Measurements from ENCODE around the gene CPLX4.

CPLX4 gene

DNA sequence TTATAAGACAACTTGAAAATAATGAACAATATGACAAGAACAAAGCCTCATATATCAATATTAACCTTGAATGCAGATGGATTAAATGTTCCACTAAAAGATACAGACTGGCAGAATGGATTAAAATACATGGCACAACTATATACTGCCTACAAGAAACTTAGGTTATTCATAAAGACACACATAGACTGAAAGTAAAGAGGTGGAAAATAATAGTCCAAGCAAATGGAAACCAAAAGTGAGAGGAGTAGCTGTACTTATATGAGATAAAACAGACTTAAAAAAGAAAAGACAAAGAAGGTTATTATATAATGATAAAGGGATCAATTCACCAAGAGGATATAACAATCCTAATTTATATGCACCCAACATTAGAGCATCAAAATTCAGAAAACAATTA lies 22.4 kb upstream of the CPLX4 start:
- TF ChIP-seq, protein P1, sequence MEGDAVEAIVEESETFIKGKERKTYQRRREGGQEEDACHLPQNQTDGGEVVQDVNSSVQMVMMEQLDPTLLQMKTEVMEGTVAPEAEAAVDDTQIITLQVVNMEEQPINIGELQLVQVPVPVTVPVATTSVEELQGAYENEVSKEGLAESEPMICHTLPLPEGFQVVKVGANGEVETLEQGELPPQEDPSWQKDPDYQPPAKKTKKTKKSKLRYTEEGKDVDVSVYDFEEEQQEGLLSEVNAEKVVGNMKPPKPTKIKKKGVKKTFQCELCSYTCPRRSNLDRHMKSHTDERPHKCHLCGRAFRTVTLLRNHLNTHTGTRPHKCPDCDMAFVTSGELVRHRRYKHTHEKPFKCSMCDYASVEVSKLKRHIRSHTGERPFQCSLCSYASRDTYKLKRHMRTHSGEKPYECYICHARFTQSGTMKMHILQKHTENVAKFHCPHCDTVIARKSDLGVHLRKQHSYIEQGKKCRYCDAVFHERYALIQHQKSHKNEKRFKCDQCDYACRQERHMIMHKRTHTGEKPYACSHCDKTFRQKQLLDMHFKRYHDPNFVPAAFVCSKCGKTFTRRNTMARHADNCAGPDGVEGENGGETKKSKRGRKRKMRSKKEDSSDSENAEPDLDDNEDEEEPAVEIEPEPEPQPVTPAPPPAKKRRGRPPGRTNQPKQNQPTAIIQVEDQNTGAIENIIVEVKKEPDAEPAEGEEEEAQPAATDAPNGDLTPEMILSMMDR (IDR thresholded peaks at IDR 0.05; ENCODE audit: extremely low read depth, insufficient read depth, missing control alignments), result no peak
- no peak for DNase-seq (ENCODE audit: low spot score)
- in situ Hi-C loops (cut with MboI; ENCODE audit: low pct_unique_long_range_greater_than_20kb, low sequenced_read_pairs, unreplicated experiment), result no loop called here

DNA sequence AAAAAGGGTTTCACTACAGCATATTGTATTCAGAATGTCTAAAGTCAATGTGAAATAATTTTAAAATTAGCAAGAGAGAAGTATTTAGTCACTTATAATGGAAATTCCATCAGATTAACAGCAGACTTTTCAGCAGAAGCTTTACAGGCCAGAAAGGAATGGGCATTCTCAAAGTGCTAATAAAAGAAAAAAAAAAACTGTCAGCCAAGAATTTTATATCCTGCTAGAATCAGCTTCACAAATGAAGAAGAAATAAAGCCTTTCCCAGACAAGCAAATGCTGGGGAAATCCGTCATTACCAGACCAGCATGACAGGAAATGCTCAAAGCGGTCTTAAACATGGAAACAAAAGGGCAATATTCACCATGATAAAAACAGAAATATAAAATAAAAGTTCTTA lies 21.9 kb upstream of the CPLX4 start:
- in situ Hi-C loops (cut with MboI; ENCODE audit: low pct_unique_long_range_greater_than_20kb, low sequenced_read_pairs, unreplicated experiment), result no loop called here
- DNase-seq (ENCODE audit: low spot score), result no peak
- TF ChIP-seq, protein P1 (IDR thresholded peaks at IDR 0.05; ENCODE audit: extremely low read depth, insufficient read depth, missing control alignments), result no peak

DNA sequence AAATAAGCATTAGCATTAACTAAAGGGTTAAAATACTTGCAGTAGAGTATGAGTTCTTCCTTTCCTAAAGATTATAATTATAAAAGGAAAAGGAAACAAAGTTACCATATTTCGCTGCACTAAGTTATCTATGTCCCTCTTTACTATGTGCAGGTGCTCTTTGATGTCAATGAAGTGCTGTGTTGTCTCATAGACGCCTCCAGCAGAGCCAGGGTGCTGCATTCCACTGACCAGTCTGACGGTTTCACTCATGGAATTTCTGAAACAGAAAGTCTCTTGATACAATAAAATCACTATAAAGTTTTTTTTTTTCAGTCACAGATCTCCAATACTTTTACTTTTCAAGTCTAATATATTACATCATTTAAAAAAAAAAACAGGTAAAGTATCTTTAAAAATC lies 14.5 kb upstream of the CPLX4 start:
- in situ Hi-C loops (cut with MboI; ENCODE audit: low pct_unique_long_range_greater_than_20kb, low sequenced_read_pairs, unreplicated experiment), result no loop called here
- TF ChIP-seq, protein P1 (IDR thresholded peaks at IDR 0.05; ENCODE audit: extremely low read depth, insufficient read depth, missing control alignments), result no peak
- no peak for DNase-seq (ENCODE audit: low spot score)

DNA sequence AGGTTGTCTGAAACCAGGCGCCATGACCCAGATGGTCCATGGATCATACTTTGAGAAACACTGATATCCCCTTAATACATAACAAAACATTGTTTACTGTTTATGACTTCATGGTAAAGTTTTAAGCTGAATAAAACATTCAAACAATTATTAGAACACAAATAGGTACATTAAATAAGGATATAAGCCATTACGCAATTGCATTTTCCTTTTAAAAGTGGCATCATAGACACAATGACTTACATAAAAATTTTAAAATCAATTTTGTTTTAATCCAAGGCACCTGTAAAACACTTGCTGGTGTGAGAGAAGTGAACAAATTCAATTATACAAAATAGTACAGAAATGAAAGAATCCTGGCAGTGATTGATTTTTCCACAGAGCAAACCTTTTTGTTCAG lies 10.2 kb upstream of the CPLX4 start:
- no peak for DNase-seq (ENCODE audit: low spot score)
- TF ChIP-seq, protein P1 (IDR thresholded peaks at IDR 0.05; ENCODE audit: extremely low read depth, insufficient read depth, missing control alignments), result no peak
- in situ Hi-C loops (cut with MboI; ENCODE audit: low pct_unique_long_range_greater_than_20kb, low sequenced_read_pairs, unreplicated experiment), result no loop called here

DNA sequence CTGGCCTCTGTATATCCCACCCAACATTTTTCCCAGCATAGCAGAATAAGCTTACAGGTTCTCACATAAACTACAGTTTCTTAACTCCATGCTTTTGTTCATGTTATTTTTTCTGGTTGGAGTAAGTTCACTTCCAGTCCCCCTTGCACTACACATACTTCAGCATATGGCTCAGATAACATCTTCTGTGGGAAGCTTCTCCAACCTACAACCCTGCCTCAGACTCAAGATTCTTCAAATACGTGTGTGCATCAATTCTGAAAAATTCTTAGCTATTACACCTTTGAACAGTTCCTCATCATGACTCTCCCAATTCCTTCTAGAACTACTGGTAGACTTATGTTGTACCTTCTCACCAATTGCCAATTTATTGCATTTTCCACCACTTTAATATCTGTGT lies 7.5 kb upstream of the CPLX4 start:
- TF ChIP-seq, protein P1 (IDR thresholded peaks at IDR 0.05; ENCODE audit: extremely low read depth, insufficient read depth, missing control alignments), result no peak
- in situ Hi-C loops (cut with MboI; ENCODE audit: low pct_unique_long_range_greater_than_20kb, low sequenced_read_pairs, unreplicated experiment), result no loop called here
- no peak for DNase-seq (ENCODE audit: low spot score)

DNA sequence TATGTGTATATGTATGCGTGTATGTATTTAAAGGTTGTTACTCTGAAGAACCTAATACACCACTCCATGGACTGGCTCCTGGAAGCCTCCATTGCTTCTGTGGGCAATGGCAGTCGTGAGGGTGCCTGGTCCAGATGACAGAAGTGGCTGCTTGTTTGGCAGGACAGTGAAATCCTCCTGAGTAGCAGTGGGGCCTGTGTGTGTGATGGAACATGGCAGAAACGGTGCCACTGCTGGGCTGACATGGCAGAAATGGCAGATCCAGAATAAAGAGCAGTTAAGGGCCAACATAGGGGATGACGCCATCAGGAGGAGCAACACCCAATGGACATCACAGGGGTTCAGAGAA lies 6.1 kb upstream of the CPLX4 start:
- TF ChIP-seq, protein P1 (IDR thresholded peaks at IDR 0.05; ENCODE audit: extremely low read depth, insufficient read depth, missing control alignments), result no peak
- in situ Hi-C loops (cut with MboI; ENCODE audit: low pct_unique_long_range_greater_than_20kb, low sequenced_read_pairs, unreplicated experiment), result no loop called here
- DNase-seq (ENCODE audit: low spot score), result no peak
